ENCODE measurements around the gene ZNF19. TPM values are rescaled to one million over a fixed set of nuclear protein-coding genes. Genes with fewer than 3 reads are reported as not detected.

The ZNF19 gene
- total RNA-seq, 3 donors from 2014 or later = 7.4 to 8.5 (median 7.8) TPM

DNA sequence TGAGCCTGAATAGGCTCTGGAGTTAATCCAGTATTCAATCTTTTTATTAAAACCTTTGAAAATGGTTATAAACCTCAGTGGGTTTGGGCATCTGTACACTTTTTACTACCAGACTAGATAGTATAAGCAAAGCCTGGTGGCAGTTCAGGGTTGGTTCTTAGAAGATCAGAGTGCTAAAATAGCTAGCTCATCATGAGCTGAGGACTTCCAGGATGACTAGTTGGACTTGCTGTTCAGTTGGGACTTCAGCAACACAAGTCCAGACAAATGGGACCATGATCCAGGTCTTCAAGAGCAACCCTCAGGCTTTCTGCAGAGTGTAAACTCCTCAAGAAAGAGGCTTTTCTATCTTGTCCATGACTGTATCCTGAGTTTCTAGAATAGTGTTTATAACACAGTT, 1.2 kb upstream of the ZNF19 start:
- TF ChIP-seq, protein P1, sequence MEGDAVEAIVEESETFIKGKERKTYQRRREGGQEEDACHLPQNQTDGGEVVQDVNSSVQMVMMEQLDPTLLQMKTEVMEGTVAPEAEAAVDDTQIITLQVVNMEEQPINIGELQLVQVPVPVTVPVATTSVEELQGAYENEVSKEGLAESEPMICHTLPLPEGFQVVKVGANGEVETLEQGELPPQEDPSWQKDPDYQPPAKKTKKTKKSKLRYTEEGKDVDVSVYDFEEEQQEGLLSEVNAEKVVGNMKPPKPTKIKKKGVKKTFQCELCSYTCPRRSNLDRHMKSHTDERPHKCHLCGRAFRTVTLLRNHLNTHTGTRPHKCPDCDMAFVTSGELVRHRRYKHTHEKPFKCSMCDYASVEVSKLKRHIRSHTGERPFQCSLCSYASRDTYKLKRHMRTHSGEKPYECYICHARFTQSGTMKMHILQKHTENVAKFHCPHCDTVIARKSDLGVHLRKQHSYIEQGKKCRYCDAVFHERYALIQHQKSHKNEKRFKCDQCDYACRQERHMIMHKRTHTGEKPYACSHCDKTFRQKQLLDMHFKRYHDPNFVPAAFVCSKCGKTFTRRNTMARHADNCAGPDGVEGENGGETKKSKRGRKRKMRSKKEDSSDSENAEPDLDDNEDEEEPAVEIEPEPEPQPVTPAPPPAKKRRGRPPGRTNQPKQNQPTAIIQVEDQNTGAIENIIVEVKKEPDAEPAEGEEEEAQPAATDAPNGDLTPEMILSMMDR (IDR thresholded peaks at IDR 0.05) = no peak
- DNase-seq = no peak
- Histone ChIP-seq H3K4me1 (ENCODE audit: low read depth) (no peaks in the 10 kb centered on the region), H3K36me3 (ENCODE audit: low read depth) (no peaks in the 10 kb centered on the region), H3K9me3 (no peaks in the 10 kb centered on the region), H3K4me3 (no peak overlapping the region)
- no peak for ATAC-seq
- intact Hi-C loops (cut with DNase I, micrococcal nuclease) = no loop called here

DNA sequence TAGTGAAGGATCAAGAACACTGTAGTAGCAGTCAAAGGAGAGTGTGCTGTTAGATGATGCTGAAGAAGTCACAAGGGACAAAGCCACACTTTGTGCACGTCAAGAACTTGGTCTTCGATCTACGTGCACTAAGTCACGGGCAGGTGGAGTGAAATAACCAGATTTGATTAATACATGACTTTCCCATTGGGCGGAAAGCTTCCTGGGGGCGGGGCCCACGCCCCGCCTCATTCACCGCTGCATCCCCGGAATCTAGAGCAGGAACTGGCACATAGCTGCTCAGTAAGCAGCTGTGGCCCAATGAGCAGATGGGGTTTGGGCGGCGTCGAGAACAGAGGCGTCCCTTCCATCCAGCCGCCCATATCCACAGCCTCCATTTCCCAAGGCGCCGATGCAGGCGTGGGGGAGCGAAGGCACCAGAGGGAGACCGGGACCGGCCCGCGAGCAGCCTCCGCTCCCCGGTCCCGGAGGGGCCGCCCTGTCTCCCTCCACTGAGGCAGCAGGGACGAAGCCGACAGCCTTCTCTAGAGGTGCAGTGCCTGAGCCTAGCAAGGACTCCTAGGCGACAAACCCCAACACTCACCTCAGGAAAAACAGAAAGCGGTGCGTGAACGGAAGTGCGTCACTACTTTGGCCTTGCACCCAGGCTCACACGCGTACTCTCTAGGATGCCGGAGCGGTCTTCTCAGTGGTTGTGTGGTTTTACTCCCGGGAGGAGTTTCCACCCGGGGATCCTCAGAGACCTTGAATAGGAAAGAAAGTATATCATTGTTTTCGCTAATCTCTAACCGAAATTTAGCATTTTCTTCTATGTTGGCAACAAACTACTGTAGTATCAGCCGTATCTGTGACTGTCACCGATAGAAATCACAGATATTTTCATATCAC, 4.9 kb downstream of the ZNF19 start:
- no peaks in the 10 kb centered on the region for H3K36me3 ChIP-seq (ENCODE audit: low read depth)
- intact Hi-C loops (cut with DNase I, micrococcal nuclease) = no loop called here
- ATAC-seq (peak; percentile 98), DNase-seq (peak; percentile 82 to 91 (median 89))
- no peaks in the 10 kb centered on the region for H3K9me3 ChIP-seq
- peak overlapping the region; percentile 88 for H3K4me3 ChIP-seq
- H3K4me1 ChIP-seq (ENCODE audit: low read depth) = peaks cover 8% of the 10 kb centered on the region
- TF ChIP-seq, protein P1 (IDR thresholded peaks at IDR 0.05) = no peak

DNA sequence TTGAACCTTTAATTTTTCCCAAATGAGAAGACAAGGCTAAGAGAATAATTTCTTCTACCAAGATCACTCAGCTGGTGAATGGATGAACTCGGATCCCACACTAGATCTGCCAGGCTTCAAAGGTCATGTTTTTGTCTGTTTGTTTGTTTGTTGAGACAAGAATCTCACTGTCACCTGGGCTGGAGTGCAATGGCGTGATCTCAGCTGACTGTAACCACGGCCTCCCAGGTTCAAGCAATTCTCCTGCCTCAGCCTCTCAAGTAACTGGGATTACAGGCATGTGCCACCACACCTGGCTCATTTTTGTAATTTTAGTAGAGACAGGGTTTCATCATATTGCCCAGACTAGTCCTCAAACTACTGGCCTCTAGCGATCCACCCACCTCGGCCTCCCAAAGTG, 6.6 kb downstream of the ZNF19 start:
- H3K4me3 ChIP-seq = no peak overlapping the region
- TF ChIP-seq, protein P1 (IDR thresholded peaks at IDR 0.05) = no peak
- no peaks in the 10 kb centered on the region for H3K36me3 ChIP-seq (ENCODE audit: low read depth)
- intact Hi-C loops (cut with DNase I, micrococcal nuclease) = no loop called here
- peaks cover 8% of the 10 kb centered on the region for H3K4me1 ChIP-seq (ENCODE audit: low read depth)
- DNase-seq = no peak
- ATAC-seq = no peak
- H3K9me3 ChIP-seq = no peaks in the 10 kb centered on the region

GRCh38 chr16:71480956-71481355, 8.2 kb downstream of the ZNF19 start:
- Histone ChIP-seq H3K4me3 (no peak overlapping the region), H3K9me3 (no peaks in the 10 kb centered on the region), H3K4me1 (ENCODE audit: low read depth) (peaks cover 8% of the 10 kb centered on the region), H3K36me3 (ENCODE audit: low read depth) (no peaks in the 10 kb centered on the region)
- intact Hi-C loops (cut with DNase I, micrococcal nuclease) = no loop called here
- no peak for DNase-seq
- ATAC-seq = no peak
- TF ChIP-seq, protein P1 (IDR thresholded peaks at IDR 0.05) = no peak

GRCh38 chr16:71479420-71479819, 9.7 kb downstream of the ZNF19 start:
- ATAC-seq = peak; percentile 47
- DNase-seq = peak in 1 of 3 donors; percentile 14

More at GRCh38 chr16:71479420-71479819, 9.7 kb downstream of the ZNF19 start:
- Histone ChIP-seq H3K4me3 (no peak overlapping the region), H3K4me1 (ENCODE audit: low read depth) (peaks cover 3% of the 10 kb centered on the region), H3K36me3 (ENCODE audit: low read depth) (no peaks in the 10 kb centered on the region), H3K9me3 (no peaks in the 10 kb centered on the region)
- TF ChIP-seq, protein P1 (IDR thresholded peaks at IDR 0.05) = peak; percentile 16
- intact Hi-C loops (cut with DNase I, micrococcal nuclease) = no loop called here
